Retinal pigment epithelial cell (primary cell): Measurements from ENCODE around the gene MNX1.

ENCODE experiments used
- DNase-seq: peaks from one replicate; pipeline ENCODE4 v3.0.0-alpha.2; 2010; ENCODE audit warnings: low read depth
- H3K4me3 ChIP-seq: 2 replicates; pipeline ENCODE4 v1.5.1; 2011; ENCODE audit warnings: mild to moderate bottlenecking, low read length, control low read depth, moderate library complexity
- CTCF ChIP-seq: conservative IDR thresholded peaks from 2 replicates; pipeline ENCODE4 v1.5.1; 2011; ENCODE audit warnings: low read depth, low read length, control low read depth, inconsistent platforms

MNX1 gene

DNA sequence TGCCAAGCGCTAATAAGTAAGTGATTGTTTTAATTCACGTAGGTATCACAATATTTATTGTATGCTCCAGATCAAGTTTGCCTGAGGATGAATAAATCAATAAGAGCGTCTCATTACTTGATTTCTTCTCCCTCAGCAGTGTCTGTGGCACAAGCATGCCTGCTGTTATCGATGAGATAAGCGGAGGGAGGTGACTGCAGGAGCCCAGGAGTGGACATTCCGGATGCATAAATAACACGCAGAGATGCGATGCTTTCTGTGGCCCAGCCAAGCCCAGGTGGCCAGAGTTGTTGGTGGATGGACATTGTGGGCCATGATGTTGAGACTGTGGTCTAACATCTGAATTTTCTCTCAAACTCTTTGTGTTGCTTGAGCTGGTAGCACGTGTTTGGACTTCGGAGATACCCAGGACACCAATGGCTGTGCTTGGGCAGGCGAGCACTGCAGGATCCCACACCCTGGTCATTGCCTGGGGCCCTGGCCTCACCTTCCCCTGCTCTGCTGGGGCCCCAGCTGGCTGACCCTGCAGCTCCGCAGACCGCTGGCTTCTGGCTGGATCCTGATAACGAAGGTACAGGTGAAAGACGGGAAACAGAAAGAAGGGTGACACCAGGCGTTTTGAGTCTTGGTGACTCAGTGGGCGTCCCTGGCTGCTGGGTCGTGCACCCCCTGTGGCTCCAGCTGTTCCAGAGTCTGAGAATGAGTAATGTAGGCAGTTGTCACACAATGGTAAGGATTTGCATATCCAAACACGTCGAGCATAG, 31.2 kb upstream of the MNX1 start:
- no peak for TF ChIP-seq CTCF

GRCh38 chr7:157041004-157041403, 30.5 kb upstream of the MNX1 start:
- DNase-seq: no peak
- TF ChIP-seq CTCF: no peak

More for the DNA sequence above, 31.2 kb upstream of the MNX1 start:
- DNase-seq: no peak
- H3K4me3 ChIP-seq: no peak overlapping the region

GRCh38 chr7:157037635-157038034, 27.2 kb upstream of the MNX1 start:
- no peak for DNase-seq
- TF ChIP-seq CTCF: no peak
- no peak overlapping the region for H3K4me3 ChIP-seq

More at GRCh38 chr7:157041004-157041403, 30.5 kb upstream of the MNX1 start:
- no peak overlapping the region for H3K4me3 ChIP-seq

DNA sequence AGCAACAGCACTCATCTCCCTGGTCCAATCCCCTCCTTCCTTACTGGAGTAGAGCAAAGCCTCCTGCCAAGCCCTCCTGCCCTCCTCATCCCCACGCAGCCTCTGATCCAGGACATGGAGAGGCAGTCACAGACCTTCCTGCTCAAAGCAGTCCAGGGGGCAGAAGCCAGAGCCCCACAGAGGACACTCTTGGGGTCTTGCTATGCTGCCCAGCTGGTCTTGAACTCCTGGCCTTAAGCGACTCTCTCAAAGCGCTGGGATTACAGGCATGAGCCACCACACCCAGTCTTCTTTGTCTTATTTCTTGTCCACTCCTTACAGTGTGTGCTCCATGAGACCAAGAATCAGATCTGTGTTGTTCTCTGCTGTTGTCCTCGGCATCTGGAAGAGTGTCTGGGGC, 26.6 kb upstream of the MNX1 start:
- DNase-seq: no peak
- no peak overlapping the region for H3K4me3 ChIP-seq
- no peak for TF ChIP-seq CTCF

DNA sequence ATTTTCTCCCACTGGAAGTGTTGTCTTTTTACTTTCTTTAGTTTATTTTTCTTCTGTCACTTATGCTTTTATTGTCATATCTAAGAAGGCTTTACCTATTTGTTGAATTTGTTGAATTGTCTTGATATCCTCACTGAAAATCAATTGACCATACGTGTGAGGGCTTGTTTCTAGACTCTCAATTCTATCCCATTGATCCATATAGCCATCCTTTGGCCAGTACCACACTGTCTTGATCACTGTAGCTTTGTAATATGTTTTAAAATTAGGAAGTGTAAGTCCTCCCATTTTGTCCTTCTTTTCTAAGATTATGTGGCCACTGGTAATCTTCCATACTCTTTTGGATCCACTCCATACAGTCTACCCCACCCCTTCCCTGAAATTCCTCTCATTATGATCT, 25.5 kb upstream of the MNX1 start:
- no peak overlapping the region for H3K4me3 ChIP-seq
- no peak for DNase-seq
- no peak for TF ChIP-seq CTCF

DNA sequence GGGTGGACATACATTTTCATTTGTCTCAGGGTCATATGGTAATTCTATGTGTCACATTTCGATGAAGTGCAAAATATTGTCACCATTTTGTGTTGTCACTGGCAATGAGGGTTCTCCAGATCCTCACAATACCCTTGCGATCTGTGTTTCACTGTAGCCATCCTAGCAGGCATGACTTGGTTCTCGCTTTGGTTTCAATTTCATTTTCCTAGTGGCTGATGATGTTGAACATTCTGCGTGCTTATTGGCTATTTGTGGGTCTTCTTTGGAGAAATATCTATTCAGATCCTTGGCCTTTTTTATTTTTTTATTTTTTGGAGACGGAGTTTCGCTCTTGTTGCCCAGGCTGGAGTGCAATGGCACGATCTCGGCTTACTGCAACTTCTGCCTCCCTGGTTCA, 24.8 kb upstream of the MNX1 start:
- H3K4me3 ChIP-seq: no peak overlapping the region
- DNase-seq: no peak
- TF ChIP-seq CTCF: no peak
